Measurements from ENCODE around the gene CPVL.

DNA sequence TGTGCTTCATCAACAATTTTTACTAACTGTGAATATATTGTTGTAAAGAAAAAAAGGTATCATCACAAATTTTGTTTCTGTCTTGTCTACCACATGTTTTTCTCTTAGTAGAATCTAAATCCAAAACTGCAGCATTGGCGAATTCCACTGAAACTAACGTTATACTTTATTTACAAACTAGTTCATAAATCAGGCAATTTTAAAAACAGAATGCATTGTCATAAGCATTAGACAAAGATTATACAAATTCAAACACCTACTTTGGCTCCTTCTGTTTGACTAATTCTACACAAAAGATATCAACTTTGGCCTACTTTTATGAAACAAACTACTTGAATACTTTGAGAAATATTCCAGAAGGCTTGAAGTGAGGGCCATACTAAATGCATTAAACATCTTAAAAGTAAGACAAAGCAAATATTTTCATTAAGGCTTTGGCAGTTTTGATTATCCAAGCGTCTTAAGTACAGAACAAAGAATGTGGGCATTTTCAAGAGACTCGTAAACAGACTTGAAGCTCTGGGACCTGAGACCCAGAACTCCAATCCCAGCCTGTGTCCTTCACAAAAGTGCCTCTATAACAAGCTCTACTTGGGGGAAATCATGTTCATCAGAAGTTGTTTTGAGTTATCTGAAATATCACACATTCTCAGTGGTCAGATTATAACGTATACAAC, 81.0 kb downstream of the CPVL start:
- TF ChIP-seq, protein P1, sequence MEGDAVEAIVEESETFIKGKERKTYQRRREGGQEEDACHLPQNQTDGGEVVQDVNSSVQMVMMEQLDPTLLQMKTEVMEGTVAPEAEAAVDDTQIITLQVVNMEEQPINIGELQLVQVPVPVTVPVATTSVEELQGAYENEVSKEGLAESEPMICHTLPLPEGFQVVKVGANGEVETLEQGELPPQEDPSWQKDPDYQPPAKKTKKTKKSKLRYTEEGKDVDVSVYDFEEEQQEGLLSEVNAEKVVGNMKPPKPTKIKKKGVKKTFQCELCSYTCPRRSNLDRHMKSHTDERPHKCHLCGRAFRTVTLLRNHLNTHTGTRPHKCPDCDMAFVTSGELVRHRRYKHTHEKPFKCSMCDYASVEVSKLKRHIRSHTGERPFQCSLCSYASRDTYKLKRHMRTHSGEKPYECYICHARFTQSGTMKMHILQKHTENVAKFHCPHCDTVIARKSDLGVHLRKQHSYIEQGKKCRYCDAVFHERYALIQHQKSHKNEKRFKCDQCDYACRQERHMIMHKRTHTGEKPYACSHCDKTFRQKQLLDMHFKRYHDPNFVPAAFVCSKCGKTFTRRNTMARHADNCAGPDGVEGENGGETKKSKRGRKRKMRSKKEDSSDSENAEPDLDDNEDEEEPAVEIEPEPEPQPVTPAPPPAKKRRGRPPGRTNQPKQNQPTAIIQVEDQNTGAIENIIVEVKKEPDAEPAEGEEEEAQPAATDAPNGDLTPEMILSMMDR (conservative IDR thresholded peaks at IDR 0.05 in 1 of 2, IDR thresholded peaks at IDR 0.05 in 1 of 2; ENCODE audit: low read depth in 1 of 2, low read length in 2 of 2) = no peak
- TF ChIP-seq EZH2 (IDR thresholded peaks at IDR 0.05; ENCODE audit: low read length, missing control alignments) = no peak

Measured in fibroblast of lung (primary cell).